Stimulated activated CD8-positive, alpha-beta memory T cell treated with anti-CD3 and anti-CD28 coated beads, Interleukin-4, amount 100 ng/mL, for 1 hour (primary cell): ENCODE data around the gene SECISBP2L.

Experiments used
- DNase-seq, 2 donors: peaks; one replicate each; pipeline ENCODE4 v3.0.0-alpha.2; 2020; ENCODE audit warnings: low read depth in 2 of 2, low spot score in 1 of 2

The SECISBP2L gene

DNA sequence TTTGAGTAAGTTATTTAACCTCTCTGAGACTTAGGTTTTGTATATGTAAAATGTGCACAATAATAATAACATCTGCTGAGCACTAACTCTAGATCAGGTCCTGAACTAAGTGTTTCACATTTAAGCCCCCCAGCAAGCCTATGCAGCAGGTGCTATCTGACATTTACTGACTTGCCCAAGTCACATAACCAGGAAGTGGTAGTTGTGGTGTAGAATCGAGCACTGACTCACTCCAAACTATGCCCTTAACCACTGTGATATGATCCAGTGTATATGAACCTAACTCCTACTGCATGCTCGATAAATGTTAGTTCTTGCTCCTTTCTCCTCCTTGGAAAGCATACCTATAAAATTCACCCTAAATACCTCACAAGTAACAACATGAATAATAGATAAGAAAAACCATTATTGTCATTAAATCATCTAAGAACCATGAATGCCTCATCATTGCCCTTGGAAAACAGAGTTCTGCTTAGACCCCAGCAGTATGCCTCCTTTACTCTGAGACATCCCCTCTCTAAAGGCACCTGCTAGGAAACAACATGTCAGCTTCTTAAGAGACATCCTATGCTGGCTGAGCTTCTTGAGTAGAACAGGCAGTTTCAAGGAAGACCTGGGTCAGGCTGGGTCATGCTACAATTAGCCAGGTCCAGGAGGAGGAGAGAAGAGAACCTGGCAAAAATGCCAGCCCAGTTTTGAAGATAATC is 79.5 kb downstream of the SECISBP2L start:
- DNase-seq, result no peak

DNA sequence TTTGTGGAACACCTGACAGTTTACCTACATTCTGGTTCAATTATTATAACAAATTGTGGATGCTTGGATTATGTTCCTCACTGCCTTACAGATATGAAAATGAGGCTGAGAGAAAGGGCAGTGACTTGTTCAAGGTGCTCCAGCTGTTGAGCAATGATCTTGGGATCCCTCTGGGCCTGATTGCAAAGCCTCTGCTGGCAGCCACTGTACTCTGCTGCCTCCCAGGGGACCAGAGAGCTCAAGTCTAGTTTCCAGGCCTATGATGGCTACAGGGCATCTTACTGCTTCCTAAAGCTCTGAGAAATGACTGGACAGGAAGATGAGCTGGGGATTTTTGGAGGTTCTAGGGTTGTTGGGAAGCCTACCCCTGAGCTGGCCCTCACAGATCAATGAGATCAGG is 80.3 kb downstream of the SECISBP2L start:
- no peak for DNase-seq

DNA sequence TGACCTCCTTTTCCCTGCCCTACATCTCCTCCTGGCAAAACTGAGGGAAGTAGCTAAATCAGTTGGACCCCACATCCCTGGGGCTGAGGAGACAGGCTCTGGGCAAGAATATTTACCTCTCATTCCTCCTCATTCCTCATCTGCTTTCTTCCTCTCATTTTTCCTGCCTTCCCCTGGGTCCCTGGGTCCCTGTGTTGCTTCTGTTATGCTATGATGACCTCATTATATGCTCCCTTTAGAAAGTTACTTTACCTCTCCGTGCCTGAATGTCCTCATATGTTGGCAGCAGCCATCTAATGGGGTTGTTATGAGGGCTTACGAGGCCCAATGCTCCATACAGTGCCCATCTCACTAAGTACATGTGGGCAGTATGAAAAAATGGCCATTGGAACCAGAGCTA is 81.3 kb downstream of the SECISBP2L start:
- DNase-seq, result no peak

- no peak for DNase-seq
Observed at GRCh38 chr15:48963524-48964113, 82.6 kb downstream of the SECISBP2L start, which contains the start of gene SHC4. SHC4 (minus strand) TSS chr15:48963919; CDS start chr15:48963015, 904 bp downstream.

- DNase-seq, result no peak
Observed at GRCh38 chr15:48962662-48963523, 83.4 kb downstream of the SECISBP2L start.

DNA sequence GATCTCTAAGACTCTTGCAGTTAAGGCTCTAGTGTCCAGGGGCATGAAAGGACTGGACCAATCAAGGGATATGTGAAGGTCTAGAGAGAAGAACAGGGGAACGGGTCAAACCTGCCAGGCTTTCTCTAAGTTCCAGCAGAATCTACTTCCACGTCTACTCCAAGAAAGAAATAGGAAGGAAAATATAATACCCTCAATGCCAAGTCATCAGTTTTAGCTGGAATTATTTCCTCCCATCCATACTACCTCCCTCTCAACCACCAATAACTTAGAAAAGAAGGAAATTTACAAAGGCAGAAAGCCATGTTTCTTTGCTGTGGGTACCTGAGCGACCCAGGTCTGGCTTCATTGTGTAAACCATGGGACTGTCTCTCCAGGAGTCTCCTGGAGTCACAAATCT is 90.3 kb downstream of the SECISBP2L start:
- DNase-seq, result no peak

- DNase-seq, result no peak
Observed at GRCh38 chr15:48955370-48955769, 90.9 kb downstream of the SECISBP2L start.

DNA sequence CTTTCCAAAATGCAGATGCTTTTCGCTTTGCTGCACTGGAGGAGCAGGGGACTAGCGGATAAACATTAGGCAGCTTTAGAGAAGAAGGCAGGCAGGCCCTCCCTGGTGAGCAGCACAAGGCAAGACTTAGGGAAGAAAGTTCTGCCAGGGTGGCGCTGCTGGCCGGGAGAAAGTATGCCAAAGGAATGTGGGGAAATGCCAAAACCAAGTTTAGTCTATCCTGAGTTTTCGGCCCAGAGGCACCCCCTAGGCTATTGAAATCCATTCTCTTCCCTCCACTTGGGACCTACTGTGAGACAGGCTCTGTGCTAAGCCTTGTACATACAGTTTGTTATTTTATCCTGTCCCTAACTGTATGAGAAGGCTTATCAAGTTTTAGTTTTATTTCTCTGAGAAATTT is 91.7 kb downstream of the SECISBP2L start:
- DNase-seq, result no peak

DNA sequence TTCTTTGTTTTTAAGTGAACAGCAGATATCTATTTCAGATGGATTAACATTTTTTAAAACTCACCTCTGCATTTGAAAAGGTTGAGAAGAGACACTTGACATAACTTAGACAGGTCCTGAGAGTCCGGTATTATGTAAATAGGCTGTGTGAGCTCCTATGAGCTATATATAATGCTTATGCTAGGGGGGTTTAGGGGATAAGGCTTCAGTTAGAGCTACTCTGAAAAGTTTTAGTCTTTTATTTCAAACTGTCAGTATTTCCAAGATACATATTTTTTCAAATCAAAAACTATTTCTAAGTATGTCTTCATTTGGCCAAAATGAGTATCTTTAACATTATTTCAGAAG is 99.4 kb downstream of the SECISBP2L start:
- no peak for DNase-seq

DNA sequence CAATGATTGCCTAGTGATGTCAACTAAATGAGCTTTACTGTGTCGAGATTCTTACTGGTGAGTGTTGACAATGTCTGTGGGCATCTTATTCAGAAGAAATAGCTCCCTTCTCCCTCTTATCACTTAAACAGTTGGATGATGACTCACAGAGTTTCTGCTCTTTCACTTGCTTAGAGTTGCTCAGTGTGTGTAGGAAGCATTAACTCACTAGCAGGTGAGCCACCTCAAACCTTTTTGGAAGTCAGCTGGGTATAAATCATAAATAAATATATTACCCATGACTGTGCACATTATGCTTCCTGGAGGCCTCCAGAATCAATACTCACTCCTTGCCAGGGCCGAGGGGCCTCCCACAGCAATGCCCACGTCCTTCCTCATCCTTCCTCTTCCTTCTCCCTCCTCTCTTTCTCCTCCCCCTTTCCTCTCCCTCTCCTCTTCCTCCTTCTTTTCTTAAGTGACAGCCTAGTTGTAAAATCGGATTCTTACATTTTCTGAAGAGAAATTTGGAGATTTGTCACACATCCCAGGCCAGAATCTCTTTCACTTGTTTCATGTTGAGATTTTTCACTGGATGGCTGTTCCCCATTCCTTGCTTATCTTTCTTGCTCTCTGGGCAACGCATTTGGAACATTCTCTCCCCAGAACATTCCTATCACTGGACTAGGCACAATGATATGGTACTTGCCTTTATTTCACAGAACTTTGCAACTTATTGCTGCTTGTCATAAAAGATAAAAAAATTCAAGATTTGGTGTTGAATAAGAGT is 100.0 kb downstream of the SECISBP2L start:
- no peak for DNase-seq

DNA sequence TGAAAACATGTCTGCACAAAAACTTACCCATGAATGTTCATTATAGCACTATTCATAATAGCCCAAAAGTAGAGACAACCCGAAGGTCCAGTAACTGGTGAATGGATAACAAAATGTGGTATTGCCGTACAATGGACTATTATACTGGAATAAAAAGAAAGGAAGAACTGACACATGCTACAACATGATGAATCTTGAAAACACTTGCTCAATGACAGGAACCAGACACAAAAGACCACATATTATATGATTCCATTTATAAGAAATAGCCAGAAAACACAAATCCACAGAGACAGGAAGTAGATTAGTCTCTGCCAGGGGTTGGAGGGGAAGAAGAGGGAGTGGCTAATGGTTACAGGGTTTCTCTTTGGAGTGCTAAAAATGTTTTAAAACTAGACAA is 100.9 kb downstream of the SECISBP2L start:
- DNase-seq, result no peak

DNA sequence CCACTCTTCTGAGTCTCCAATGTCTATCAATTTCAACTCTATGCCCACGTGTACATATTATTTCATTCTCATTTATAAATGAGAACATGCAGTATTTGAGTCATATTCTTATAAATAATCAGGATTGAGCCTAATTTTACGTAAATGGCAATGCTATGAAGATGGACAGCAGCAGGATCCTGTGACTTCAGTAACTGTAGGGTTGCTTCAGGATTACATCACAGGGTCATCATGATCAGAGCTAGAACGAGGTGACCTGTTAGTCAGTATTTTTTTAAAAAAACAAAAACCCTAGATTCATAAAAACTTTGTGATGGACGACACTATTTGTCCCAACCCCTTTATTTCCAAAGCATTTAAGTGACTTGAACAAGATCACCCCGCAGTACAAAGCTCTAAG is 104.3 kb downstream of the SECISBP2L start:
- DNase-seq, result no peak

GRCh38 chr15:48940508-48940907 is 105.7 kb downstream of the SECISBP2L start:
- no peak for DNase-seq

GRCh38 chr15:48939648-48940047 is 106.6 kb downstream of the SECISBP2L start:
- DNase-seq, result no peak
